WTC11 (cell line): ENCODE results near the gene CHIT1. TPM values are rescaled to one million over a fixed set of nuclear protein-coding genes. Genes with fewer than 3 reads are reported as not detected.

ENCODE experiments used
- ATAC-seq: fragments of 200-7000 bp; cut with Tn5 transposase; 2 replicates; pipeline ENCODE4 v1.10.0; 2021; ENCODE audit warnings: mild to moderate bottlenecking, moderate library complexity
- CTCF ChIA-PET: fragments of 300-600 bp; sonication (Branson Sonifier 250); formaldehyde crosslinking; loops from one replicate; lab custom pipeline; 2021; ENCODE audit warnings: antibody characterized with exemption; lab: Charles Lee
- POLR2A ChIA-PET: fragments of 350-600 bp; sonication (Branson Sonifier 250); formaldehyde crosslinking; loops from one replicate; lab custom pipeline; 2021; ENCODE audit warnings: antibody characterized with exemption; lab: Charles Lee
- DNase-seq: peaks from one replicate; pipeline ENCODE4 v3.0.0; 2021; ENCODE audit warnings: low spot score
- H3K27ac Mint-ChIP-seq: 2 replicates; pipeline ENCODE4 v1.8.0; 2021; ENCODE audit warnings: mixed read lengths
- H3K27me3 Mint-ChIP-seq: 2 replicates; pipeline ENCODE4 v1.8.0; 2021; ENCODE audit warnings: low read depth, mild to moderate bottlenecking, moderate library complexity, mixed read lengths
- H3K36me3 Mint-ChIP-seq: 2 replicates; pipeline ENCODE4 v1.8.0; 2021; ENCODE audit warnings: mixed read lengths
- H3K4me1 Mint-ChIP-seq: 2 replicates; pipeline ENCODE4 v1.8.0; 2022; ENCODE audit warnings: mixed read lengths
- H3K4me3 Mint-ChIP-seq: 2 replicates; pipeline ENCODE4 v1.8.0; 2021; ENCODE audit warnings: mild to moderate bottlenecking, moderate library complexity, mixed read lengths
- H3K9me3 Mint-ChIP-seq: 2 replicates; pipeline ENCODE4 v1.8.0; 2021; ENCODE audit warnings: mixed read lengths
- CREM ChIP-seq: sonication (generic); formaldehyde crosslinking; IDR thresholded peaks from 2 replicates; pipeline ENCODE4 v1.8.1; 2022; ENCODE audit warnings: mild to moderate bottlenecking, missing genetic modification reagents, moderate library complexity
- FOXP1 ChIP-seq: sonication (generic); formaldehyde crosslinking; IDR thresholded peaks from 2 replicates; pipeline ENCODE4 v1.8.0; 2022; ENCODE audit warnings: missing genetic modification reagents, mild to moderate bottlenecking, moderate library complexity, borderline replicate concordance
- GTF2I ChIP-seq: fragments of 250-450 bp; sonication (Bioruptor Pico); conservative IDR thresholded peaks from 2 replicates; pipeline ENCODE4 v1.4.0; 2021; ENCODE audit warnings: mild to moderate bottlenecking
- JUN ChIP-seq: sonication (generic); formaldehyde crosslinking; IDR thresholded peaks from 2 replicates; pipeline ENCODE4 v1.8.0; 2023; ENCODE audit warnings: mild to moderate bottlenecking, missing genetic modification reagents
- OVOL2 ChIP-seq: fragments of 250-450 bp; sonication (Bioruptor Pico); IDR thresholded peaks from 2 replicates; pipeline ENCODE4 v1.9.0; 2021; ENCODE audit warnings: mild to moderate bottlenecking, borderline replicate concordance
- RORB ChIP-seq: fragments of 250-450 bp; sonication (Bioruptor Pico); IDR thresholded peaks from 2 replicates; pipeline ENCODE4 v1.9.0; 2021; ENCODE audit warnings: mild to moderate bottlenecking
- ZBTB21 ChIP-seq: sonication (generic); formaldehyde crosslinking; IDR thresholded peaks from 2 replicates; pipeline ENCODE4 v1.8.1; 2023; ENCODE audit warnings: mild to moderate bottlenecking, missing genetic modification reagents, borderline replicate concordance
- ZNF121 ChIP-seq: sonication (generic); formaldehyde crosslinking; IDR thresholded peaks from 2 replicates; pipeline ENCODE4 v1.8.0; 2023; ENCODE audit warnings: missing genetic modification reagents
- ZNF138 ChIP-seq: sonication (generic); formaldehyde crosslinking; conservative IDR thresholded peaks from 2 replicates; pipeline ENCODE4 v1.8.1; 2022; ENCODE audit warnings: mild to moderate bottlenecking, moderate library complexity, missing genetic modification reagents
- ZNF232 ChIP-seq: sonication (generic); formaldehyde crosslinking; IDR thresholded peaks from 2 replicates; pipeline ENCODE4 v1.8.0; 2022; ENCODE audit warnings: mild to moderate bottlenecking, missing genetic modification reagents
- ZNF671 ChIP-seq: fragments of 250-450 bp; sonication (Bioruptor Pico); IDR thresholded peaks from 2 replicates; pipeline ENCODE4 v1.8.0; 2021; ENCODE audit warnings: mild to moderate bottlenecking
- total RNA-seq: library from RNA; stranded (reverse); gene quantifications from 3 replicates; pipeline ENCODE4 v1.2.3, GENCODE V29; 2021
- TF ChIP-seq, protein P1 (sequence below): fragments of 250-450 bp; sonication (Bioruptor Pico); IDR thresholded peaks from 2 replicates; pipeline ENCODE4 v1.9.0; 2021; ENCODE audit warnings: mild to moderate bottlenecking
- TF ChIP-seq, protein P2 (sequence below): sonication (generic); formaldehyde crosslinking; IDR thresholded peaks from 2 replicates; pipeline ENCODE4 v1.8.0; 2023; ENCODE audit warnings: missing genetic modification reagents, mild to moderate bottlenecking, borderline replicate concordance
- TF ChIP-seq, protein P3 (sequence below): fragments of 200-600 bp; IDR thresholded peaks from 2 replicates; pipeline ENCODE4 v1.8.0; 2022; ENCODE audit warnings: antibody characterized with exemption
- TF ChIP-seq, protein P4 (sequence below): sonication (generic); formaldehyde crosslinking; IDR thresholded peaks from 2 replicates; pipeline ENCODE4 v1.8.1; 2022; ENCODE audit warnings: low read depth, missing genetic modification reagents, borderline replicate concordance
- TF ChIP-seq, protein P5 (sequence below): sonication (generic); formaldehyde crosslinking; IDR thresholded peaks from 2 replicates; pipeline ENCODE4 v1.8.0; 2022; ENCODE audit warnings: missing genetic modification reagents

The CHIT1 gene
- total RNA-seq, 1 experiment from 2014 or later: 0.15 TPM

DNA sequence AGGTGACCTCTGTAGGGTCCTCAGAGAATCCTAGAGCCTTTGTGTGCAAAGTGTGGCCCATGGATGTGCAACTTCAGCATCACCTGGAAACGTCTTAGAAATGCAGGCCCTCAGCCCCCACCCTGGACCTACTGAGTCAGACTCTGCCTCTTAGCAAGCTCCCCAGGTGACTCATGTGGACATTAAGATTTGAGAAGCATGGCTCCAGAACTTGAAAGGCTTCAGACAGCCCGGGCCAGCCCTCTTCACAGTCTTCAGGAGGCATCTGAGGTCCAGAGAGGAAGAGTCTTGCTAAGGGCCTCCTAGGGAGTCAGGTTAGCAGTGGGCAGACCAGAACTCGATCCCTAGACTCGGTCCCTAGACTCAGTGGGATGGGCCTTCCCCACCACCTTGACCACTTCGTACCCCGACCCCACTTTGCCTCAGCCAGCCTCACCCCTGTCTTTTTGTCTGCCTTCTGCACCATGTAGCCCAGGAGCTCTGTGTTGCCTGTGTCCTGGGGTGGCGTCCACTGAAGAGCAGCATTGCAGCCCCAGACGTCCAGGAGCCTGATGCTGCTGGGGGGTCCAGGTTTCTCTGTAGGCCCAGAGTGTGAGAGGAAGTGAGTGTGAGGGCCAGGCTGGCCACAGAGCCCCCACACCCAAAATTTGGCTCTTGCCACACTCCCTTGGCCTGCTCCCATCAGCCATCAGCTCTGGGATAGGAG is 58.7 kb downstream of the CHIT1 start:
- Mint-ChIP-seq H3K4me1 (peaks cover 14% of the 10 kb centered on the region), H3K27me3 (no peaks in the 10 kb centered on the region), H3K36me3 (no peaks in the 10 kb centered on the region), H3K9me3 (no peaks in the 10 kb centered on the region), H3K4me3 (no peak overlapping the region), H3K27ac (no peak overlapping the region)
- DNase-seq: no peak
- CTCF ChIA-PET: interaction anchor here (1.3 to 7.1 kb wide), 14 partner anchors 12 to 131 kb away, joined by 4 to 110 read pairs (median 16); partner anchors contain the start of genes ADORA1 and MYOG
- POLR2A ChIA-PET: no interaction called here
- TF ChIP-seq, protein P1, sequence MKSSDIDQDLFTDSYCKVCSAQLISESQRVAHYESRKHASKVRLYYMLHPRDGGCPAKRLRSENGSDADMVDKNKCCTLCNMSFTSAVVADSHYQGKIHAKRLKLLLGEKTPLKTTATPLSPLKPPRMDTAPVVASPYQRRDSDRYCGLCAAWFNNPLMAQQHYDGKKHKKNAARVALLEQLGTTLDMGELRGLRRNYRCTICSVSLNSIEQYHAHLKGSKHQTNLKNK (CRISPR knock-in tag): no peak
- TF ChIP-seq GTF2I: no peak
- TF ChIP-seq FOXP1 (CRISPR knock-in tag): no peak
- TF ChIP-seq JUN (CRISPR knock-in tag): no peak
- TF ChIP-seq, protein P2, sequence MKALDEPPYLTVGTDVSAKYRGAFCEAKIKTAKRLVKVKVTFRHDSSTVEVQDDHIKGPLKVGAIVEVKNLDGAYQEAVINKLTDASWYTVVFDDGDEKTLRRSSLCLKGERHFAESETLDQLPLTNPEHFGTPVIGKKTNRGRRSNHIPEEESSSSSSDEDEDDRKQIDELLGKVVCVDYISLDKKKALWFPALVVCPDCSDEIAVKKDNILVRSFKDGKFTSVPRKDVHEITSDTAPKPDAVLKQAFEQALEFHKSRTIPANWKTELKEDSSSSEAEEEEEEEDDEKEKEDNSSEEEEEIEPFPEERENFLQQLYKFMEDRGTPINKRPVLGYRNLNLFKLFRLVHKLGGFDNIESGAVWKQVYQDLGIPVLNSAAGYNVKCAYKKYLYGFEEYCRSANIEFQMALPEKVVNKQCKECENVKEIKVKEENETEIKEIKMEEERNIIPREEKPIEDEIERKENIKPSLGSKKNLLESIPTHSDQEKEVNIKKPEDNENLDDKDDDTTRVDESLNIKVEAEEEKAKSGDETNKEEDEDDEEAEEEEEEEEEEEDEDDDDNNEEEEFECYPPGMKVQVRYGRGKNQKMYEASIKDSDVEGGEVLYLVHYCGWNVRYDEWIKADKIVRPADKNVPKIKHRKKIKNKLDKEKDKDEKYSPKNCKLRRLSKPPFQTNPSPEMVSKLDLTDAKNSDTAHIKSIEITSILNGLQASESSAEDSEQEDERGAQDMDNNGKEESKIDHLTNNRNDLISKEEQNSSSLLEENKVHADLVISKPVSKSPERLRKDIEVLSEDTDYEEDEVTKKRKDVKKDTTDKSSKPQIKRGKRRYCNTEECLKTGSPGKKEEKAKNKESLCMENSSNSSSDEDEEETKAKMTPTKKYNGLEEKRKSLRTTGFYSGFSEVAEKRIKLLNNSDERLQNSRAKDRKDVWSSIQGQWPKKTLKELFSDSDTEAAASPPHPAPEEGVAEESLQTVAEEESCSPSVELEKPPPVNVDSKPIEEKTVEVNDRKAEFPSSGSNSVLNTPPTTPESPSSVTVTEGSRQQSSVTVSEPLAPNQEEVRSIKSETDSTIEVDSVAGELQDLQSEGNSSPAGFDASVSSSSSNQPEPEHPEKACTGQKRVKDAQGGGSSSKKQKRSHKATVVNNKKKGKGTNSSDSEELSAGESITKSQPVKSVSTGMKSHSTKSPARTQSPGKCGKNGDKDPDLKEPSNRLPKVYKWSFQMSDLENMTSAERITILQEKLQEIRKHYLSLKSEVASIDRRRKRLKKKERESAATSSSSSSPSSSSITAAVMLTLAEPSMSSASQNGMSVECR (CRISPR knock-in tag): no peak
- TF ChIP-seq, protein P3, sequence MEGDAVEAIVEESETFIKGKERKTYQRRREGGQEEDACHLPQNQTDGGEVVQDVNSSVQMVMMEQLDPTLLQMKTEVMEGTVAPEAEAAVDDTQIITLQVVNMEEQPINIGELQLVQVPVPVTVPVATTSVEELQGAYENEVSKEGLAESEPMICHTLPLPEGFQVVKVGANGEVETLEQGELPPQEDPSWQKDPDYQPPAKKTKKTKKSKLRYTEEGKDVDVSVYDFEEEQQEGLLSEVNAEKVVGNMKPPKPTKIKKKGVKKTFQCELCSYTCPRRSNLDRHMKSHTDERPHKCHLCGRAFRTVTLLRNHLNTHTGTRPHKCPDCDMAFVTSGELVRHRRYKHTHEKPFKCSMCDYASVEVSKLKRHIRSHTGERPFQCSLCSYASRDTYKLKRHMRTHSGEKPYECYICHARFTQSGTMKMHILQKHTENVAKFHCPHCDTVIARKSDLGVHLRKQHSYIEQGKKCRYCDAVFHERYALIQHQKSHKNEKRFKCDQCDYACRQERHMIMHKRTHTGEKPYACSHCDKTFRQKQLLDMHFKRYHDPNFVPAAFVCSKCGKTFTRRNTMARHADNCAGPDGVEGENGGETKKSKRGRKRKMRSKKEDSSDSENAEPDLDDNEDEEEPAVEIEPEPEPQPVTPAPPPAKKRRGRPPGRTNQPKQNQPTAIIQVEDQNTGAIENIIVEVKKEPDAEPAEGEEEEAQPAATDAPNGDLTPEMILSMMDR: no peak
- no peak for TF ChIP-seq ZNF138 (CRISPR knock-in tag)
- TF ChIP-seq OVOL2 (CRISPR knock-in tag): no peak
- no peak for TF ChIP-seq ZNF232 (CRISPR knock-in tag)
- no peak for TF ChIP-seq RORB (CRISPR knock-in tag)
- TF ChIP-seq, protein P4, sequence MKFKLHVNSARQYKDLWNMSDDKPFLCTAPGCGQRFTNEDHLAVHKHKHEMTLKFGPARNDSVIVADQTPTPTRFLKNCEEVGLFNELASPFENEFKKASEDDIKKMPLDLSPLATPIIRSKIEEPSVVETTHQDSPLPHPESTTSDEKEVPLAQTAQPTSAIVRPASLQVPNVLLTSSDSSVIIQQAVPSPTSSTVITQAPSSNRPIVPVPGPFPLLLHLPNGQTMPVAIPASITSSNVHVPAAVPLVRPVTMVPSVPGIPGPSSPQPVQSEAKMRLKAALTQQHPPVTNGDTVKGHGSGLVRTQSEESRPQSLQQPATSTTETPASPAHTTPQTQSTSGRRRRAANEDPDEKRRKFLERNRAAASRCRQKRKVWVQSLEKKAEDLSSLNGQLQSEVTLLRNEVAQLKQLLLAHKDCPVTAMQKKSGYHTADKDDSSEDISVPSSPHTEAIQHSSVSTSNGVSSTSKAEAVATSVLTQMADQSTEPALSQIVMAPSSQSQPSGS (CRISPR knock-in tag): no peak
- TF ChIP-seq, protein P5, sequence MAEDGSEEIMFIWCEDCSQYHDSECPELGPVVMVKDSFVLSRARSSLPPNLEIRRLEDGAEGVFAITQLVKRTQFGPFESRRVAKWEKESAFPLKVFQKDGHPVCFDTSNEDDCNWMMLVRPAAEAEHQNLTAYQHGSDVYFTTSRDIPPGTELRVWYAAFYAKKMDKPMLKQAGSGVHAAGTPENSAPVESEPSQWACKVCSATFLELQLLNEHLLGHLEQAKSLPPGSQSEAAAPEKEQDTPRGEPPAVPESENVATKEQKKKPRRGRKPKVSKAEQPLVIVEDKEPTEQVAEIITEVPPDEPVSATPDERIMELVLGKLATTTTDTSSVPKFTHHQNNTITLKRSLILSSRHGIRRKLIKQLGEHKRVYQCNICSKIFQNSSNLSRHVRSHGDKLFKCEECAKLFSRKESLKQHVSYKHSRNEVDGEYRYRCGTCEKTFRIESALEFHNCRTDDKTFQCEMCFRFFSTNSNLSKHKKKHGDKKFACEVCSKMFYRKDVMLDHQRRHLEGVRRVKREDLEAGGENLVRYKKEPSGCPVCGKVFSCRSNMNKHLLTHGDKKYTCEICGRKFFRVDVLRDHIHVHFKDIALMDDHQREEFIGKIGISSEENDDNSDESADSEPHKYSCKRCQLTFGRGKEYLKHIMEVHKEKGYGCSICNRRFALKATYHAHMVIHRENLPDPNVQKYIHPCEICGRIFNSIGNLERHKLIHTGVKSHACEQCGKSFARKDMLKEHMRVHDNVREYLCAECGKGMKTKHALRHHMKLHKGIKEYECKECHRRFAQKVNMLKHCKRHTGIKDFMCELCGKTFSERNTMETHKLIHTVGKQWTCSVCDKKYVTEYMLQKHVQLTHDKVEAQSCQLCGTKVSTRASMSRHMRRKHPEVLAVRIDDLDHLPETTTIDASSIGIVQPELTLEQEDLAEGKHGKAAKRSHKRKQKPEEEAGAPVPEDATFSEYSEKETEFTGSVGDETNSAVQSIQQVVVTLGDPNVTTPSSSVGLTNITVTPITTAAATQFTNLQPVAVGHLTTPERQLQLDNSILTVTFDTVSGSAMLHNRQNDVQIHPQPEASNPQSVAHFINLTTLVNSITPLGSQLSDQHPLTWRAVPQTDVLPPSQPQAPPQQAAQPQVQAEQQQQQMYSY (CRISPR knock-in tag): no peak
- TF ChIP-seq ZBTB21 (CRISPR knock-in tag): no peak
- TF ChIP-seq ZNF121 (CRISPR knock-in tag): no peak
- no peak for TF ChIP-seq CREM (CRISPR knock-in tag)
- no peak for TF ChIP-seq ZNF671 (CRISPR knock-in tag)
- ATAC-seq: no peak
